ENCODE measurements around the gene PPARA. TPM values are rescaled to one million over a fixed set of nuclear protein-coding genes. Genes with fewer than 3 reads are reported as not detected.
A peak's percentile ranks its signal among the peaks of the same experiment; 100 is the strongest.
"Not testable (repeated sequence)": the region's sequence is repeated elsewhere in the genome, so short reads cannot be mapped to it uniquely, and the experiment has no call there.

PPARA gene
- total RNA-seq, 2 donors from 2014 or later = 49.6 to 66.2 TPM

- ATAC-seq (no peak), DNase-seq (peak; percentile 17)
- intact Hi-C loops (cut with DNase I) = no loop called here
Observed at GRCh38 chr22:46136486-46137217, 13.7 kb upstream of the PPARA start.

GRCh38 chr22:46137218-46137766, 13.0 kb upstream of the PPARA start:
- ATAC-seq (no peak), DNase-seq (peak; percentile 21)
- intact Hi-C loops (cut with DNase I) = no loop called here

- intact Hi-C loops (cut with DNase I) = no loop called here
- DNase-seq (peak; percentile 11), ATAC-seq (no peak)
Observed at GRCh38 chr22:46138058-46138797, 12.1 kb upstream of the PPARA start.

- peak; percentile 56 to 73 for ATAC-seq
- peak; percentile 40 for DNase-seq
- intact Hi-C loops (cut with DNase I) = not testable (repeated sequence)
Observed at GRCh38 chr22:46139417-46139816, 10.9 kb upstream of the PPARA start.

- DNase-seq (peak; percentile 46), ATAC-seq (peak; percentile 56 to 69)
- intact Hi-C loops (cut with DNase I) = no loop called here
Observed at GRCh38 chr22:46139895-46140350, 10.4 kb upstream of the PPARA start.

GRCh38 chr22:46140989-46141928, 9.1 kb upstream of the PPARA start:
- ATAC-seq (no peak), DNase-seq (peak; percentile 12)
- intact Hi-C loops (cut with DNase I) = no loop called here

GRCh38 chr22:46142548-46143490, 7.5 kb upstream of the PPARA start:
- DNase-seq = peak; percentile 8
- intact Hi-C loops (cut with DNase I) = no loop called here
- no peak for ATAC-seq

GRCh38 chr22:46143491-46144147, 6.7 kb upstream of the PPARA start:
- DNase-seq (peak; percentile 17), ATAC-seq (no peak)
- intact Hi-C loops (cut with DNase I) = no loop called here

- ATAC-seq (no peak), DNase-seq (no peak)
- intact Hi-C loops (cut with DNase I) = no loop called here
Observed at GRCh38 chr22:46145361-46145851, 4.9 kb upstream of the PPARA start.

- intact Hi-C loops (cut with DNase I) = no loop called here
- DNase-seq (no peak), ATAC-seq (no peak)
Observed at GRCh38 chr22:46145896-46146295, 4.4 kb upstream of the PPARA start.

- ATAC-seq (no peak), DNase-seq (no peak)
- intact Hi-C loops (cut with DNase I) = no loop called here
Observed at GRCh38 chr22:46146329-46146728, 4.0 kb upstream of the PPARA start.

- DNase-seq = no peak
- intact Hi-C loops (cut with DNase I) = no loop called here
Observed at GRCh38 chr22:46147061-46147460, 3.3 kb upstream of the PPARA start.

GRCh38 chr22:46147471-46148267, 2.7 kb upstream of the PPARA start:
- intact Hi-C loops (cut with DNase I) = no loop called here
- ATAC-seq (peak in 1 of 2 donors; percentile 2), DNase-seq (no peak)

More at GRCh38 chr22:46147061-46147460, 3.3 kb upstream of the PPARA start:
- ATAC-seq = no peak

- peak in 1 of 2 donors; percentile 1 for ATAC-seq
- DNase-seq = no peak
- intact Hi-C loops (cut with DNase I) = no loop called here
Observed at GRCh38 chr22:46148336-46148735, 2.0 kb upstream of the PPARA start.

GRCh38 chr22:46148816-46149511, 1.4 kb upstream of the PPARA start:
- no peak for DNase-seq
- ATAC-seq = no peak
- intact Hi-C loops (cut with DNase I) = no loop called here

GRCh38 chr22:46149512-46150033, 753 bp upstream of the PPARA start:
- peak; percentile 40 to 61 for ATAC-seq
- DNase-seq = peak; percentile 64
- intact Hi-C loops (cut with DNase I) = loop anchor here in 1 of 2 donors (10.0 kb wide), 1 partner anchor 95 kb away; no protein-coding TSS in a partner anchor

All from left cardiac atrium (tissue), 4 donors.